NK-92 treated with Interleukin-12 subunit alpha and Interleukin-12 subunit beta, amount 100 ng/mL, for 24 hours (cell line): ENCODE results near the gene HYOU1.
"Not testable (repeated sequence)": the region's sequence is repeated elsewhere in the genome, so short reads cannot be mapped to it uniquely, and the experiment has no call there.

ENCODE experiments used
- DNase-seq: peaks from one replicate; lab custom pipeline; 2025; lab: John Stamatoyannopoulos, UW

The HYOU1 gene

GRCh38 chr11:119018074-119018938 lies 38.7 kb downstream of the HYOU1 start, which contains the start of the genes RPS25 and TRAPPC4:
TSS of gene RPS25 (minus strand) at chr11:119018343. CDS start at chr11:119018284, 59 bp downstream.
TSS of gene TRAPPC4 (plus strand) at chr11:119018766. CDS start at chr11:119018796, 30 bp downstream.
- peak; percentile 94 for DNase-seq

- DNase-seq, result not testable (repeated sequence)
Measured at GRCh38 chr11:119017377-119017776, 39.6 kb downstream of the HYOU1 start.

DNA sequence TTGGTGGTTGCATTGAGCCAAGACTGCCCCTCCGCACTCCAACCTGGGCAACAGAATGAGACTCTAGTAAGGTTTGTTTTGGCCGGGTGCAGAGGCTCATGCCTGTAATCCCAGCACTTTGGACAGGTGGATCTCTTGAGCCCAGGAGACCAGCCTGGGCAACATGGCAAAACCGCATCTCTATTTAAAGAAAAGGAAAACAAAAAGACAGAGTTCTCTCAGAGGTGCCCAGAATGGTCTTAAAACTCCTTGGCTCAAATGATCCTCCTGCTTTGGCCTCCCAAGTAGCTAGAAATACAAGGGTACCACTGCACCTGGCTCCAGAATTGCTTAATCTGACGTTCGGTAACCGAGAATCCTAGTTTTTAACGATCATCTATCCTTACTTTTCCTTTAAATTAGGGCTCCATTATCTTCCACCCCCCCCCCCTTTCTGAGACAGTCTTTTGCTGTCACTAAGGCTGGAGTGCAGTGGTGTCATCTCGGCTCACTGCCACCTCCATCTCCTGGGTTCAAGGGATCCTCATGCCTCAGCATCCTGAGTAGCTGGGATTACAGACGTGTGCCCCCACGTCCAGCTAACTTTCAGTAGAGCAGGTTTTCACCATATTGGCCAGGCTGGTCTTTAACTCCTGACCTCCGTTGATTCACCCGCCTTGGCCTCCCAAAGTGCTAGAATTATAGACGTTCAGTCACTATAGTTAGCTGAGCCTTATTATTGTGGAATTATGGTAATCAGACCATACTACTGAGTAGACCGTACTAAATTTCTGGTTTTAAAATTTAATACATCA lies 40.6 kb downstream of the HYOU1 start:
- no peak for DNase-seq

DNA sequence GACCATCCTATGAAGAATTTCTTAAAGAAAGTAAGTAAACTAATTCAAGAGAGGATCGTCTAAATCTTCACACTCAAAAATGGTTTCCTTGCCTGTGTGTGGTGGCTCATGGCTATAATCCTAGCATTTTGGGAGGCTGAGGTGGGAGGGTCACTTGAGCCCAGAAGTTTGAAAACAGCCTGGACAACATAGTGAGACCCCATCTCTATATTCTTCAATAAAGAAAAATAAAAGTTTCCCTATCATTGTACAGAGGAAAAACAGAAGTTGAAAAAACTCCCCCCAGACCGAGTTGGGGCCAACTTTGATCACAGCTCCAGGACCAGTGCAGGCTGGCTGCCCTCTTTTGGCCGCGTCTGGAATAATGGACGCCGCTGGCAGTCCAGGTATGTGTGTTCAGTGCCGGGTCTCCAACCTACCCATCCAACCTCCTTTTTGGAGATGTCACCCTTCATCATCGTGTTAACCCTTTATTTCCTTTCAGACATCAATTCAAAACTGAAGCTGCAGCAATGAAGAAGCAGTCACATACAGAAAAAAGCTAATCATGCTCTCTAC lies 41.9 kb downstream of the HYOU1 start:
- DNase-seq, result no peak

GRCh38 chr11:119014209-119014924 lies 42.6 kb downstream of the HYOU1 start:
- DNase-seq, result no peak

- DNase-seq, result no peak
Measured at GRCh38 chr11:119012629-119013170, 44.3 kb downstream of the HYOU1 start.

DNA sequence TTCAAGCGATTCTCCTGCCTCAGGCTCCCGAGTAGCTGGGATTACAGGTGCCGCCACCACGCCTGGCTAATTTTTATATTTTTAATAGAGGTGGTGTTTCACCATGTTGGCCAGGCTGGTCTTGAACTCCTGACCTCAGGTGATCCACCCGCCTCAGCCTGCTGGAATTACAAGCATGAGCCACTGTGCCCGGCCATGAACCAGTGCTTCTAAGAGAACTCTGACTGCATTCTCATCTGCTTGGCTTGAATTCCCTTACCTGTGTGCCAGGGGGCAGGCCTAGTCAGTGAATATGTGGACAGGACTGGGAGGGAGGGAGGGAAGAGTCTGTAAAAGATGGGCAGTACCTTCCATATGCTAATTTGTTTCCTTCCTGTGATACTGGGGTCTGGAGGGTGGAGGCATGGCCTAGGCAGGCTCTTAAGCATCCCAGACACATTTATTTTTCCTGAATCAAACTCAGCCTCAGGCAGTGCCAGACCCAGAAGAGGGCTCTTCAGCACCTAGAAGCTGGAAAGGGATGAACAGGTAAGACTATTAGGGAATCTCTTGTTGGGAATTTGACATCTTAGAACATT lies 45.4 kb downstream of the HYOU1 start:
- no peak for DNase-seq

DNA sequence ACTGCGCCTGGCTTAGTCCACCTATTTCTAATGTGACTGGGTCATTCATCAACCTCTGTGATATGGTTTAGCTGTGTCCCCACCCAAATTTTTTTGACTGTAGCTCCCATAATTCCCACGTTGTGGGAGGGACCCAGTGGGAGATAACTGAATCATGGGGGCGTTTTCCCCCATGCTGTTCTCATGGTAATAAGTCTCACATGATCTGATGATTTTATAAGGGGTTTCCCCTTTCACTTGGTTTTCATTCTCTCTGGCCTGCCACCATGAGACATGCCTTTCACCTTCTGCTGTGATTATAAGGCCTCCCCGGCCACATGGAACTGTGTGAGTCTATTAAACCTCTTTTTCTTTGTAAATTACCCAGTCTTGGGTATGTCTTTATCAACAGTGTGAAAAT lies 50.3 kb downstream of the HYOU1 start:
- DNase-seq, result no peak

- DNase-seq, result no peak
Measured at GRCh38 chr11:119000906-119001305, 56.1 kb downstream of the HYOU1 start.

GRCh38 chr11:118998822-118999221 lies 58.2 kb downstream of the HYOU1 start:
- DNase-seq, result no peak

DNA sequence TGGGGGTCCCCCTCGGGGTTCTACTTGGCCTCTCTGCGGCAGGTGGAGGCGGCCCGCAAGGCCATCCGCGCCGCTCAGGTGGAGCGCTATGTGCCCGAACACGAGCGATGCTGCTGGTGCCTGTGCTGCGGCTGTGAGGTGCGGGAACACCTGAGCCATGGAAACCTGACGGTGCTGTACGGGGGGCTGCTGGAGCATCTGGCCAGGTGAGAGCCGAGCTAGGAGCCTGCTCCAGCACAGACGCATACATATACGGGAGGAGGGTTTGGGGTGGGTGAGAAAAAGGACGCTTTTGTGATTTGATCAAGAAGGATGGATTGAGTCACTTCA lies 58.7 kb downstream of the HYOU1 start:
- no peak for DNase-seq

DNA sequence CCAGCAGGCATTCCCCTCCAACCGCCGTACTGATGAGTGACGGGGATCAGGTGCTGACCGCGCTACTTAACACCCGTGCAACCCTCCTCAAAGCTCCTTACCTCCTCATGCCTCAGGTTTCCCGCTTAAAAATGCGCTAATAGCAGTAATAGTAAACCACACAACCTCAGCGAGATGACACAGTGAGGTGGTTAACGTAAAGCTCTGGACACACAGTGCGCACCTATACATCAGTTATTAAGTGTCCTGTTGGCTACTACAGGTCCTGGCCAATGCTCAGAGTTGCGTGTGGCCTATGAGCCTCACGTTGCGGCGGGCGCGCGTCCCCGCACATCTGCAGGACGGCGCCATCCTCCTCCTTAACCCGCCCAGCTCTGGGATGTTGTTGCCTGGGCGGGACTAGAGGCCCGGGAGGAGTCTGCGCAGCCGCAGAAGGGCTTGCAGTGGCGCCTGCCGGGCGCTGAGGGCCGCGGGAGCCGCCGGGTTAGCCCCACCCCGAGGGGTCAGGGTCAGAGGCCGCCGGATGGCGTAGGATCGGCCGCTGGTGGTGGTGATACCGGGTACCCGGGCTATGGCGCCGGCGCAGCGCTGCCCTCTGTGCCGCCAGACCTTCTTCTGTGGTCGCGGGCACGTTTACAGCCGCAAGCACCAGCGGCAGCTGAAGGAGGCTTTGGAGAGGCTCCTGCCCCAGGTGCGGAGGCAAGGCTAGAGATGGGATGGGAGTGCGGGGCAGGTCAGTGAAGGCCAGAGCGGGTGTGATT lies 59.2 kb downstream of the HYOU1 start, which contains the start of gene CENATAC:
CENATAC (plus strand) TSS at position 512 of the 761 bp plus-strand sequence; CDS start at position 572, 60 bp downstream.
- peak; percentile 95 for DNase-seq

DNA sequence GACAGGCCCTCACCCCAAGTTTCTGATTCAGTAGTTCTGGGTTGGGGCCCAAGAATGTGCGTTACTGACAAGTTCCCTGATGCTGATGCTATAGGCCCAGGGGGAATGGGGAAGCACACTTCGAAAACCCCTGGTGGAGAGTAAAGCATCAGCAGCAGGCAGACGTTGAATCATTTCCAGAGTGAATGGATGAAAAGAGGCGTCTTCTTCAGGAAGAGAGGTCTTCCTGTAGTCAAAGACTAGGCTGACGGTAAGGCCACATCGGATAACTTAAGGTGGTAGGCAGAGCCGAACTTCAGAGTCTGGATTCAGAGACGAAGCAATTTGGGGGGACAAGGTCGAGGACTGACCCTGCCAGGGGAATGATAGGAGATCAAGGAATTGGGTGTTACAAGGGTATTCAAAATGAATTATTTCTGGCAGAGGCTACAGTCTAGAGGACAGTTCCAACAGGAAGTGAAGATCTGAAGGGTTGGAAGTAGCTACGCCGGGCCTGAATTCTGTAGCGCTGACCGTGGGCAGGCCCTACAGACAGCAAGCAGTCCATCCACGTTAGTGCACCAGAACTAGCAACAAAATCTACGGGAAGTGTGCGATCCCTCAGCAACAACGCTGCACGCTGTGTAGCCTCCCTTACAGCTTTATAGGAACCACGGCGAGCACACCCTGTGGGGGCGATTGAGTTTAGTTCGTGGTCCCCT lies 59.9 kb downstream of the HYOU1 start:
- DNase-seq, result no peak
